SH-SY5Y (cell line): Measurements from ENCODE around the gene TBX18.

Experiments
- GATA2 ChIP-seq: IDR thresholded peaks from 2 replicates; pipeline ENCODE4 v1.6.1; 2011; ENCODE audit warnings: mild to moderate bottlenecking, low read depth, low read length
- GATA3 ChIP-seq: IDR thresholded peaks from 2 replicates; pipeline ENCODE4 v1.6.1; 2011; ENCODE audit warnings: low read depth, mild to moderate bottlenecking, low read length, moderate library complexity

DNA sequence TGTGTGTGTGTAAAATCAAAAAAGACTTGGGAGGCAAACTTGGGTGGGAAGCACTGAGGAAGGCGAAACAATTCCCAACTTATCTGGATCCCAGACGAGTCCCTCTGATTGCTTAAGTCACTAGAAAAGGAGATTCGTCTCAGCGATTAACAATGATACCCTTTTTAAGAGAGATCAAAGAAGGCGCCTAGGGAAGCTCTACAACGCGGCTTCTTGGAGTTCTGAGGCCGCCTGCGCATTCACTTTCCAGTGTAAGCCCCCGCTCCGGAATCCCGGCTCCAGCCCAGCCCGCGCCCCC lies 8.7 kb upstream of the TBX18 start:
- TF ChIP-seq GATA2 (no peak), GATA3 (no peak)
